Measurements from ENCODE around the gene RAB33B.
"Not testable (repeated sequence)": the region's sequence is repeated elsewhere in the genome, so short reads cannot be mapped to it uniquely, and the experiment has no call there.

Gene RAB33B

DNA sequence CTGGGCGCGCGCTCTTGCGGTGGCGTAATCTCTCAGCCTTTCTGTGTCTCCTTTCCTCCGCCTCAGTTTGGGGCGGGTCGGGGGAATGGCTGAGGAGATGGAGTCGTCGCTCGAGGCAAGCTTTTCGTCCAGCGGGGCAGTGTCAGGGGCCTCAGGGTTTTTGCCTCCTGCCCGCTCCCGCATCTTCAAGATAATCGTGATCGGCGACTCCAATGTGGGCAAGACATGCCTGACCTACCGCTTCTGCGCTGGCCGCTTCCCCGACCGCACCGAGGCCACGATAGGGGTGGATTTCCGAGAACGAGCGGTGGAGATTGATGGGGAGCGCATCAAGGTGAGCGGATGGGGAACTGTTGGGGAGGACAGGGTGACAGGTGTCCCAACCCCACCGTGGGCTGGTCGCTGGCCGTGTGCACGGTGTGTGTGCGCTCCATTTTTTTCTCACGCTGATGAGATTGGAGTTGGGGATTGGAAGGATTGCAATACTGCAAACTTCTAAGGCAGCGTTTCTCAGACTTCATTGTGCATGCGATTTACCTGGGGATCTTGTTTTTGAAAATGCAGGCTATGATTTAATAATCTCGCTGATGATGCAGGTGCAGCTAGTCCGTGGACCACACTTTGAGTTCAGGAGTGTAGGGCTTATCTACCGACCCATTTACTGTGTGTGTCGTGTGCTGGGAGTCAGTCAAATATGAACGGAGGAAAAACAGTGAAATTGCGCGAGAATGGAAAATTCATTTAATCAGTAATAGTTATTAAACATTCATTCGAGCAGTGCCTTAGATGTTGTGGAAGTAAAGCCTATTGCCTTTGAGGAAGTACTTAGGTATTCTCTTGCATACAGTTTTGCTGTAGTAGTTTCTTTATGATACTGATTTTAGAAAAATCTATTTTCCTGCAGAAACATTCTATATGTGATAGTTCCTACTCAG lies at the start of gene RAB33B:
Gene RAB33B, plus strand, starts transcription at position 11 of the 935 bp plus-strand sequence. Its CDS starts 75 bp downstream, at position 86.
- no peak for DNase-seq

DNA sequence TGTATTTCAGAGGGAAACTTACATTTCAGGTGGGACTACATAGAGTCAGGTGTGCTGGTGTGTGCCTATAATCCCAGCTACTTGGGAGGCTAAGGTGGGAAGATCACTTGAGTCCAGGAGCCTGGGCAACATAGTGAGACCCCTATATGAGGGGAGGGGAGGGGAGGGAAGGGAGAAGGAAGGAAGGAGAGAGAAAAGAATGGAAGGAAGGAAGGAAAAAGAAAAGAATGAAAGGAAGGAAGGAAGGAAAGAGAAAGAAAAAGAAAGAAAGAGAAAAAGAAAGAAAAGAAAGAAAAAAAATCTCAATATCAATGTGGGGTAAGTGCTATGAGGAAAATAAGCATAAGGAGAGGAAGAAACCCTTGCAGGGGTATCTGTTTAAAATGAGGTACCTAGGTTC lies 43.6 kb upstream of the RAB33B start:
- DNase-seq, result no peak

DNA sequence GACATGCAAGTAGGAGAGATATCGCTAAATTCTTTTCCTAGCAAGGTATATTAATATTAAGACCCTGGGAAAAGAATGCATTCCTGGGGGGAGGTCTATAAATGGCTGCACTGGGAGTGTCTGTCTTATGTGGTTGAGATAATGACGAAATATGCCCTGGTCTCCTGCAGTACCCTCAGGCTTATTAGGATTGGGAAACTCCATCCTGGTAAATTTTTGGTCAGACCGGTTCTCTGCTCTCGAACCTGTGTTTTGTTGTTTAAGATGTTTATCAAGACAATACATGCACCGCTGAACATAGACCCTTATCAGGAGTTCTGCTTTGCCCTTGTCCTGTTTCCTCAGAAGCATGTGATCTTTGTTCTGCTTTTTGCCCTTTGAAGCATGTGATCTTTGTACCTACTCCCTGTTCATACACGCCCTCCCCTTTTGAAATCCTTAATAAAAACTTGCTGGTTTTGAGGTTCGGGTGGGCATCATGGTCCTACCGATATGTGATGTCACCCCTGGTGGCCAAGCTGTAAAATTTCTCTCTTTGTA lies 39.2 kb upstream of the RAB33B start:
- not testable (repeated sequence) for DNase-seq

DNA sequence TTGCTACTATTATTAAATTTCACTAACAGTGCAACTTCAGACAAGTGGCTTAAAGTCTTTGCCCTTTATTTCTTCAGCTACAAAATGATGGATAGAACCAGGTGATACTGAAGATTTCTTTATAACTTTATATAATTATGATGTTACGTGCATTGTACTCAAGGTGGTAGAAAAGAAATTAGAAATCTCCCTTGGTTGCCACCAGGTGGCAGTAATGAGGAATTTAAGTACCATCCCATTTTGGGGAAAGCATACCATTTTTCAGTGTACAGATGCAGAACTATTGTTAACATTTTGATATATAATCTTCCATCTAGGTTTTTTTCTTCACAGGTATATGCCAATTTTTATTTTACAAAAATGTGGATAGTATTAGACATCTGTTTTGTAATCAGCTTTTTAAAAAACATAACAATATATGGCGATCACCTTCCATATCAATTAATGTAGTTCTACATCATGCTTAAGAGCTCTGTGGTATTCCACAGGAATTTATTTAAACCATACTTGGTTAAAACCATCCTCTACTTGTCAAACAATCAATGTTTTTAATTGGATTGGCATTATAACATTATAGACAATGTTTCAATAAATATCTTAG lies 37.7 kb upstream of the RAB33B start:
- DNase-seq, result peak in 1 of 2 donors; percentile 27

DNA sequence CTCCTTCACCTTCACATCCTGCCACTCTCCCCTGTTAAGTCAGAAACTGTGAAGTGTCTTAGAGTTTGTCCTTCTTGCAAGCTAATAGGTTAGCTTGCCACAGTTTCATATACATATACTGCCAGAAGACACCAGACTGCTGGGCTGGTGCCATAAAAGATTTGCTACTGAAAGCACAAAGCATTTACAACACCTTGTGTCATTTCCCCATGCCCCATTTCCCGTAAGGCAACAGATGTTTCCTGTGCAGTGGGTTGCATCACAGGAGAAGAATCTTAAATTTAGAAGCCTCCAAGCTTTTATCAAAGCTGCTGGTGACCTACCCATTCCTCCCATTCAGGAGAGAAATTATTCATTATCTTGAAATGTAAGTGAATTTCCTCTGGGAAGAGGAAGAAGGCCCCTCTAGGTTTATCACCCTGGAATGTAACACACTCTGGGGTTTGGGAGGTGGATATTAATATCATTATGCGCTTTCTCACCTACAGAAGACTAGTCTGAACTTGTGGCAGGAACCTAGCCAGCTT lies 34.5 kb upstream of the RAB33B start:
- DNase-seq, result no peak

DNA sequence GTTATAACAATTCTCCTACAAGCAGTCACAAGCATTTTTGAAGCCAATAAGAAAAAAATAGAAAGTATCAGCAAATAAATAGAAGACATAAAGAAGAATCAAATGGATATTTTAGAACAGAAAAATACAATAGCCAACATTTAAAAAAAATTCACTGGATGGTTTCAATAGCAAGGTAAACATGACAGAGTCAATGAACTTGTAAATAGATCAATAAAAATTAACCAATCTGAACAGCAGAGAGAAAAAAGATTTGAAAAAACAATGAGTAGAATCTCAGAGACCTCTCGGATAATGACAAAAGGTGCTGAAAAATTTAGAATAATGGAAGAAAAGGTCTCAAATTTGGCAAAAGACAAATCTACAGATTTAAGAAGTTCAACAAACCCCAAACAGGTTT lies 33.3 kb upstream of the RAB33B start:
- DNase-seq, result no peak

DNA sequence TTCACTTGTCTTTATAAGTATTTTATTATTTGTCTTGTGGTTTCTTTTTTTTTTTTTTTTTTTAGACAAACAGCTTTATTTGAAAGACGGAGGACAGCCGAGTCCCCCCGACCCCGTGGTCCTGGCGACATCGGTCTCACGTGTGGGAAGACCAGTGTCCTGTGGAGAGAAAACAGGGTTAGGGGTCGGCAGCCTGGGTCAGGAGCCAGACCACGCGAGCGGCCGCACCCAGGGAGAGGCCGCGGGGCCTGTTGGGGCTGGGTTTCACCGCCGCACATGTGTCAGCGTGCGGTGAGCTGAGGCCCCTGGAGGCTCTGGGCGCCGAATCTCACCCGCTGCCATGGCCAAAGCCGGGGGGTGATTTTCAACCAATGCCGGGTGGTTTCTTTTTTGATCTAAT lies 17.8 kb upstream of the RAB33B start:
- DNase-seq, result no peak

DNA sequence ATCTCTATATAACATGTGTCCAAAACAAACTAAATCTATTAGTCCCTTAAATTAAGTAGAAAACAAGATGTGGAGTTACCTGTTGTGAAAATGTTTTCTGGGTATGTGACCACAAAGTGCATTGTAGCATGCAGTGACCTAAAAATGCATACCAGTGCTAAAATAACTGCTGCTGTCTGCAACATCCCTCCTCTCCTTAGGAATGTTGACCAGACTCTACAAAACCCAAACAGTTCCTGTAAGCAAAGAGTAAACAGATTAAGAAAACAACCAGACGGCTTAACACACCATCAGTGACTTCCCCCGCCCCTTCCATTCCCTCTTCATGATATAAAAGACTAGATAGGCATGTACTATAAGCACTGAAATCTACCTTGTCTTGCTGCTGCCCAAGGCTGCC lies 15.8 kb upstream of the RAB33B start:
- no peak for DNase-seq

DNA sequence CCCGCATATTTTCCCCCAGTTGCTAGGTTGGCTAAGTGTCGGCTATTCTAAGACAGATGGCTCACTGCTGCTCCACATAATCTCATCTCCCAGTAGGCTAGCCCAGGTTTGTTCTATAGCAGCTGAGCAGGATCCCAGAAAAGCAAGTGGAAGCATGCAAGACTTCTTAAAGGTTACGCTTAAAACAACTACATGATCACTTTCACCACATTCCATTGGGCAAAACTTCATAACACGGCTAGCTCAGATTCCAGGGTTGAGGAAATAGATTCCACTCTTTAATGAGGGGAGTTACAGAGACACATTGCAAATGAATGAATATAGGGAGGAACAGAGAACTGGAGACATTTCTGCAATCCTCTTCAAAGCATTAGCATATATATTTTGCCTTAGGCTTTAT lies 12.9 kb upstream of the RAB33B start:
- DNase-seq, result no peak

DNA sequence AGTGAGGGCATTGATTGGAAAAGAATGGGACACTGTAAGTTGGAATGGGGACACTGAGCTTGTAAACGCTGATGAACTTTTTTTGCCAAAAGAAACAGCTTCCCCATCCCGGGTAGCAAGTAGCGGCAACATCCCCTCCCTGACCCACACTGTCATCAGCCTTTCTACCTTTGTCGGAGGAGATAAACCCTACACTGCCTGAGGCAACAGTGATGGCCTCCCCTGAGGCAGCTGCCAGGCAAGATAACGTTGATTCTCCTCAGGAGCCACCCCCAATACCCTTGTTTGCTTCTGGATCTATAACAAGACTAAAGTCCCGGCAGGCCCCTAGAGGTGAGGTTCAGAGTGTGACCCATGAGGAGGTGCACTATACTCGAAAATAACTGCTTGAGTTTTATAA lies 10.3 kb upstream of the RAB33B start:
- no peak for DNase-seq

DNA sequence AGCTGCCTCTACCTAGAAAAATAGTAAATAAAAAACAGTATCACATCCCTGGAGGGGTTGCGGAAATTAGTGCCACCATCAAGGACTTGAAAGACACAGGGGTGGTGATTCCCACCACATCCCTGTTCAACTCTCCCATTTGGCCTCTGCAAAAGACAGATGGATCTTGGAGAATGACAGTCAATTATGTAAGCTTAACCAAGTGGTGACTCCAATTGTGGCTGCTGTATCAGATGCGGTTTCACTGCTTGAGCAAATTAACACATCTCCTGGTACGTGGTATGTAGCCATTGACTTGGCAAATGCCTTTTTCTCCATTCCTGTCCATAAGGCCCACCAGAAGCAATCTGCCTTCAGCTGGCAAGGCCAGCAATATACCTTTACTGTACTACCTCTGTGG lies 9.0 kb upstream of the RAB33B start:
- DNase-seq, result not testable (repeated sequence)

DNA sequence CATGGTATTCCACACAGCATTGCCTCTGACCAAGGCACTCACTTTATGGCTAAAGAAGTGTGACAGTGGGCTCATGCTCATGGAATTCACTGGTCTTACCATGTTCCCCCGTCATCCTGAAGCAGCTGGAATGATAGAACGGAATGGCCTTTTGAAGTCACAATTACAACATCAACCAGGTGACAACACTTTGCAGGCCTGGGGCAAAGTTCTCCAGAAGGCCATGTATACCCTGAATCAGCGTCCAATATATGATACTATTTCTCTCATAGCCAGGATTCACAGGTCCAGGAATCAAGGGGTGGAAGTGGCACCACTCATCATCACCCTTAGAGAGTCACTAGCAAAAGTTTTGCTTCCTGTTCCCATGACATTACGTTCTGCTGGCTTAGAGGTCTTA lies 6.8 kb upstream of the RAB33B start:
- not testable (repeated sequence) for DNase-seq

DNA sequence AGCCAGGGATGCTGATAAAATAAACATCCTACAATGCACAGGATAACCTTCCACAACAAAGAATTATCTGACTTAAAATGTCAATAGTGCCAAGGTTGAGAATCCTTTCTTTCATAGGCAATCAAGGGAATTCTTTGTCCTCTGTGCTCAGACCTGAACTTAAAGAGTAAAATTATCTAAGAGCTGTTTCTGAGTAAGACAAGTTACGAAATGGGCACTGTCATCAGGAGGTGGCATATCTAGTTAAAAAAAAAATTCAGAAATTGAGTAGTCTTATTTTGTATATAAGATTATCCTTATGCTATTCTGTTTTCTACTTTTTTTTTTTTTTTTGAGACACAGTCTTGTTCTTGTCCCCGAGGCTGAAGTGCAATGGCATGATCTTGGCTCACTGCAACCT lies 3.3 kb upstream of the RAB33B start:
- DNase-seq, result no peak

DNA sequence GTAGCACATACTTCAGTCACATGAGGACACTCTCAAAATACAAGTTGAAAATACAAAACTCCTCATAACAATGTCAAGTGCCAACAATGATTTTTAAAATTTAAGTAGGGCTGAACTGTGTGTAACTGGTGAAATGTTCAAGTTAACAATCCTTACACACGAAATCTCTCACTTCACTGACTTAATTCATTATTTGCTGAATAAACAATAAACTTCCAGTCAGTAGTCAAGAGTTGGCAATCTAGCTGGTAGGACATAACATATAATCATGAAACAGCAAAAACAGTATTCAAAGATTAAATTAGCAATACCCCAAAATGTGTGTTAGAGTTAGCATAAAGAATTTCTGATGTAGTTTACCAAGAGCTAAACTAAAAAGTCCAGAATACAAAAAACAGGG lies 1.9 kb upstream of the RAB33B start:
- no peak for DNase-seq

DNA sequence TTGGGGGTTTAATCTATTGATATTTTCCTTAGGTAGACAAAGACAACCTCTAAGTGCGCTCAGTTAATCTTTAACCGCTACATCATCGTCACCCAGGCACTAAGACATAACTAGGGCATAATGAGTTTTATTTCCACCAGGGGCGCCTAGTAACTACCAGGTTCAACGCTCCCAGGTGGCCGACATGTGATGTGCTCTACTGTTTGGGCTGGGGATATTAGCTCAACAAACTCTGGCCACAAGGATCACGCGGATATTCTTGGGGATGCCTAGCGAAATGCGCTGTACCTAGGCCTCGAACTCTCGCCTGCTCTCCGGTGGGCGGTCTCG lies 915 bp upstream of the RAB33B start:
- DNase-seq, result peak; percentile 52 to 53

DNA sequence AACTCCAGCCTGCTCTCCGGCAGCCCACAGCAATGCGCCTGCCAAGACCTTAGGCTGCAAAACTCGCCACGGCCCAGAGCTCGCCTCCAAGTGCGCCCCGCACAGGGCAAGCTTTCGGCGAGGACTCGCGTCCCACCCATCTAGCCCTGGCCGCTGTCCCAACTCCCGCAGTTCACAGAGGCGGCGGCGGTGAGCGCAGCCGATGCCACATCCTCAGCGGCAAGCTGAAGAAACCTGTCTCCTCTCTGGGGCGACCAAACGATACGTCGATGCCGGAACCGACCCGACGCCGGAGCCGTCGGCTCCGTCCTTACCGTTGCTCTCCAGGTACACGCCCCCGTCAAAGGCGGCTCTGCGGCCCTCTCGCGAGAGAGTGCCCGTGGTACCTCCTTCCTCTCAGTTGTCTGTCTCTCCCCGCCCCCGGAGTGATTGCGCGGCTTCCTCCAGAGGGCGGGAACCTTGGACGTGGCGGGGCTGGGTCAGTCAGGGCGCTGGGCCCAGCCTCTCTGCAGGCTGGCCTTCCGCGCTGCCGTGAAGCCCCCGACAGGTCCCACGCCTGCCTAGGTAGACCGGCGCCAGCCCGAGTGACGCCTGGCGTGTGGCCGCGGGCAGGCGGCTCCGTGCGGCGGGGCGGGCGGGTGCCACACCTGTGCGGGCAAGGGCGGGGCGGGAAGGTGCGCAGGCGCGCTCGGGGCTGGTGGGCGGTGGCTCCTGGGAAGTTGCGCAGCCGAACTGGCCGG lies 380 bp upstream of the RAB33B start:
- peak; percentile 91 to 96 for DNase-seq

DNA sequence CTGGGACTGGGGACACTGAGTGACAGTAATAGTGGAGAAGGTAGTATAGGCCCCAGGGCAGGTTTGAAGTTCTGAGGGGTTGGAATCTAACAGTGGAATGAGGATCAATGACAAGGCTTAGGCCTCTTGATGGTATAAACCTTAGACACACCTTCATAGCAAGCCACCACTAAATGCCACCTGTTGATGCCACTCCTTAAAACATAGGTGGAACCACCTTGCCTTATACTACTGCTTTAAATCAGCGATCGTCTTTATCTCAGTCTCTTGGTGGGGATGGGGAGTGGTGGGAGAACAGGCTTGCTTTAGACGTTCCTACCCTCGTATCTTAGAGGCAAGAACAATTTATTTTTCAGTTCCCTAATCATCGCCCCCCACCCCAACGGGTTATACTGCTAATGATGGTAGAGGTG lies 1.2 kb downstream of the RAB33B start:
- no peak for DNase-seq

DNA sequence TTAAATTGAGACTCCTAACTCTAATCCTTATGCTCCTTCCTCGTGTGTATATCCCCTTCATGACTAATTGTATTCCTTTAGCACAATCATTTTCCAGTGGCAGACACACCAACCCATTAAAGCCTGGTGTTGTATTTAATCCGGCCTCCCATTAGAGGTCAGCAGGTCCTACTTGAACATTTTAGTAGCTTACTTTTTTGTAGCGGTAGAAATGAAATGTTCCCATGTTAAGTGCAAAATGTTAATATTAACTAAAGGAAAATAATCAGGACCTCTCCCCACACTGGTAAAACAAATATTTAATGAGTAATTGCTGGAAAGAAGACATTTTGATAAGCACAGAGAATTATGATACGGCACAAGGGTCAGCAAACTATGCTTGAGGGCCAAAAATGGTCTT lies 3.4 kb downstream of the RAB33B start:
- DNase-seq, result no peak

DNA sequence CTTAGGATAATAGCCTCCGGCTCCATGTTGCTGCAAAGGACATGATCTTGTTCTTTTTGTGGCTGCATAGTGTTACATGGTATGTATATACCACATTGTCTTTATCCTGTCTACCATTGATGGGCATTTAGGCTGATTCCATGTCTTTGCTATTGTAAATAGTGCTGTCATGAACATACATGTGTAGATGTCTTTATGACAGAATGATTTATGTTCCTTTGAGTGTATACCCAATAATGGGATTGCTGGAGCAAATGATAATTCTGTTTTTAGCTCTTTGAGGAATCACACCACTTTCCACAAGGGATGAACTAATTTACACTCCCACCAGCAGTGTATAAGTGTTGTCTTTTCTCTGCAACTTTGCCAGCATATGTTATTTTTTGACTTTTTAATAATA lies 4.6 kb downstream of the RAB33B start:
- DNase-seq, result no peak

DNA sequence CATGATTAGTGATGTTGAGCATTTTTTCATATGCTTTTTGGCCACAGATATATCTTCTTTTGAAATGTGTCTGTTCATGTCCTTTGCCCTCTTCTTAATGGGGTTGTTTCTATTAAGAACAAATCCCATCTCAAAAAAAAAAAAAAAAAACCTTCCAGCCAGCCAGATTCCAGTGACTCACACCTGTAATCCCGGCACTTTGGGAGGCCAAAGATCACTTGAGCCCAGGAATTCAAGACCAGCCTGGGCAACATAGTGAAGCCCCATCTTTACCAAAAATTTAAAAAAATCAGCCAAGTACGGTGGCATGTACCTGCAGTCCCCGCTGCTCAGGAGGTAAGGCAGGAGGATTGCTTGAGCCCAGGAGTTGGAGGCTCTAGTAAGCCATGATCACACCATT lies 5.1 kb downstream of the RAB33B start:
- no peak for DNase-seq

DNA sequence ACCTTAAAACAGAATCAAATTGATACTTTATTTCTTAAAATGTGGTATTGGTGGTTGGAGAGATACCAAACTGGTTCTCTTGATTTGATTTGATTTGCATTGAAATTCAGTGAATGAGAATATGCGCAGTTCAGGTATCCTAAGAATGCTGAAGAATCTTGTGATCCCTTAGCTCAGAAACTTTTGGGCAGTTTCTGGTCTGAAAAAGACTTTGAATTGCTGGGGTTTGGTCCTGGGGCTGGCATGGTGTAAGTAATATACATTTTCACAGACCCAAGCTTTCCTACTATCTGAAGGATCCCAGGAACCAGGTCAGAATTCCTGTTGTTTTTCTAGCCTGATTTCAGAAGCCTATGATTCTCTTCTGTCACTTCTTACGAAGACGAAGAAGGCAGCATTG lies 6.6 kb downstream of the RAB33B start:
- no peak for DNase-seq

DNA sequence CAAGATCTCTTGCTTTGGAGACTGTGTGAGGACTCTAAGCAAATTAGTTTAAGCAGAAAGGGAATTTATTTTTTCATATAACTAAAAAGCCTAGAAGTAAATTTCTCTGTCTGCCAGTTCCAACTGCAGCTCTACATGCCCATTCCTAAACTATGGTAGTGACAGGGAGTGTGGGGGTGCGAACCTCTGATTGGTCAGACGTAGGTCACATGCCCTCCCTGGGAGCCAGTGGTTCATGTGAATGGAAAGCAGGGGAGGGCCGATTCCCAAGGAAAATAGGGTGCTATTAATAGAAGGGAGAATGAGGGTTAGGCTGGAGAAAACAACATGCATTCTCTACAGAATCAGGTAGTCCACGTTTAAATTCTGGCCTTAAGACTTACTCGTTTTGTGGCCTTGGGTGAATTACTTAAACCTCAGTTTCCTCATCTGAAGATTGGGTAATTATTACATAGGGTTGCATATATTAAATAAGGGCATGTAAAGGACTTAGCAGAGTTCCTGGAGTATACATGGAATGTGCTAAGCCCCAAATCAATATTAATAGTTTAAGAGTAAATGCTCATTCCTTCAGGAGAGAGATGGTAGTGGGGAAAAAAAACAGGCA lies 7.2 kb downstream of the RAB33B start:
- DNase-seq, result no peak

DNA sequence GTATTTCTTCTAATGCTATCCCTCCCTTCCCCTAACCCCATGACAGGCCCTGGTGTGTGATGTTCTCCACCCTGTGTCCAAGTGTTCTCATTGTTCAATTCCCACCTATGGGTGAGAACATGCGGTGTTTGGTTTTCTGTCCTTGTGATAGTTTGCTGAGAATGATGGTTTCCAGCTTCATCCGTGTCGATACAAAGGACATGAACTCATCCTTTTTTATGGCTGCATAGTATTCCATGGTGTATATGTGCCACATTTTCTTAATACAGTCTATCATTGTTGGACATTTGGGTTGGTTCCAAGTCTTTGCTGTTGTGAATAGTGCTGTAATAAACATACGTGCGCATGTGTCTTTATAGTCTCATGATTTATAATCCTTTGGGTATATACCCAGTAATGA lies 10.6 kb downstream of the RAB33B start:
- not testable (repeated sequence) for DNase-seq

Data from stimulated activated CD4-positive, alpha-beta T cell treated with anti-CD3 and anti-CD28 coated beads, Interleukin-2, amount 100 ng/mL, for 48 hours (primary cell).